Trophoblast cell (in vitro differentiated cells and primary cell): ENCODE measurements around the gene MUC5AC.

Source experiments
- DNase-seq, 2 donors: peaks; one replicate each; pipeline ENCODE4 v3.0.0-alpha.2; 2016
- H2AFZ ChIP-seq: 2 replicates; pipeline ENCODE4 v1.6.1; 2013; ENCODE audit warnings: low read length, moderate library complexity, mild to moderate bottlenecking; ENCODE audit not compliant: insufficient read depth, poor library complexity
- H2AK5ac ChIP-seq: 2 replicates; pipeline ENCODE4 v1.6.1; 2013; ENCODE audit warnings: mild to moderate bottlenecking, low read length
- H2BK120ac ChIP-seq: 2 replicates; pipeline ENCODE4 v1.6.1; 2013; ENCODE audit warnings: low read length, mild to moderate bottlenecking, moderate library complexity; ENCODE audit not compliant: insufficient read depth, poor library complexity
- H2BK12ac ChIP-seq: 2 replicates; pipeline ENCODE4 v1.6.1; 2013; ENCODE audit warnings: mild to moderate bottlenecking, low read length, moderate library complexity
- H2BK5ac ChIP-seq: 2 replicates; pipeline ENCODE4 v1.6.1; 2013; ENCODE audit warnings: low read length, low read depth, moderate library complexity, mild to moderate bottlenecking; ENCODE audit not compliant: poor library complexity
- H3K14ac ChIP-seq: 2 replicates; pipeline ENCODE4 v1.6.1; 2013; ENCODE audit warnings: mild to moderate bottlenecking, low read length
- H3K18ac ChIP-seq: 2 replicates; pipeline ENCODE4 v1.6.1; 2013; ENCODE audit warnings: mild to moderate bottlenecking, low read length
- H3K23ac ChIP-seq: 2 replicates; pipeline ENCODE4 v1.6.1; 2013; ENCODE audit warnings: low read length
- H3K27ac ChIP-seq: 2 replicates; pipeline ENCODE4 v1.5.1; 2013; ENCODE audit warnings: low read depth, mild to moderate bottlenecking, inconsistent platforms, low read length, moderate library complexity
- H3K27me3 ChIP-seq: 2 replicates; pipeline ENCODE4 v1.6.1; 2013; ENCODE audit warnings: inconsistent platforms, mild to moderate bottlenecking, low read length, moderate library complexity; ENCODE audit not compliant: insufficient read depth
- H3K36me3 ChIP-seq, 2 experiments: 1 replicate in 1 of 2; 2 replicates in 1 of 2; pipeline ENCODE4 v1.6.1; 2013; ENCODE audit warnings: low read length in 2 of 2, mild to moderate bottlenecking in 2 of 2, moderate library complexity in 1 of 2; ENCODE audit not compliant: insufficient read depth in 2 of 2, control insufficient read depth in 1 of 2
- H3K4ac ChIP-seq: 2 replicates; pipeline ENCODE4 v1.6.1; 2013; ENCODE audit warnings: low read depth, mild to moderate bottlenecking, low read length, moderate library complexity
- H3K4me1 ChIP-seq, 2 experiments: 1 replicate in 1 of 2; 2 replicates in 1 of 2; pipeline ENCODE4 v1.6.1; 2013; ENCODE audit warnings: low read length in 2 of 2, mild to moderate bottlenecking in 2 of 2, moderate library complexity in 1 of 2; ENCODE audit not compliant: insufficient read depth in 2 of 2, control insufficient read depth in 1 of 2
- H3K4me2 ChIP-seq: 2 replicates; pipeline ENCODE4 v1.6.1; 2013; ENCODE audit warnings: inconsistent platforms, mild to moderate bottlenecking, low read length, moderate library complexity
- H3K4me3 ChIP-seq: 2 replicates; pipeline ENCODE4 v1.5.1; 2013; ENCODE audit warnings: mild to moderate bottlenecking, low read depth, low read length, inconsistent platforms
- H3K79me1 ChIP-seq: one replicate; pipeline ENCODE4 v1.6.1; 2013; ENCODE audit warnings: low read length
- H3K79me2 ChIP-seq: 2 replicates; pipeline ENCODE4 v1.6.1; 2013; ENCODE audit warnings: low read length, mild to moderate bottlenecking; ENCODE audit not compliant: control insufficient read depth, insufficient read depth, poor library complexity
- H3K9ac ChIP-seq: 2 replicates; pipeline ENCODE4 v1.6.1; 2013; ENCODE audit warnings: mild to moderate bottlenecking, low read length
- H3K9me3 ChIP-seq: 2 replicates; pipeline ENCODE4 v1.6.1; 2013; ENCODE audit warnings: low read depth, mild to moderate bottlenecking, control low read depth, inconsistent platforms, low read length; ENCODE audit not compliant: insufficient read depth
- H4K12ac ChIP-seq: 2 replicates; pipeline ENCODE4 v1.6.1; 2013; ENCODE audit warnings: low read depth, mild to moderate bottlenecking, low read length, moderate library complexity
- H4K8ac ChIP-seq: 2 replicates; pipeline ENCODE4 v1.6.1; 2013; ENCODE audit warnings: low read depth, mild to moderate bottlenecking, low read length, moderate library complexity
- H4K91ac ChIP-seq: one replicate; pipeline ENCODE4 v1.6.1; 2013; ENCODE audit warnings: low read depth, mild to moderate bottlenecking, low read length, moderate library complexity
- WGBS: extraction: QIAGEN DNeasy Blood & Tissue Kit; methylation state at CpG from one replicate; pipeline ENCODE4 v1.1.7; 2013; ENCODE audit warnings: missing lambda C conversion rate; ENCODE audit not compliant: insufficient read length, insufficient coverage; ENCODE audit errors: extremely low coverage; 5-methylcytosine and 5-hydroxymethylcytosine counted together

Gene MUC5AC

DNA sequence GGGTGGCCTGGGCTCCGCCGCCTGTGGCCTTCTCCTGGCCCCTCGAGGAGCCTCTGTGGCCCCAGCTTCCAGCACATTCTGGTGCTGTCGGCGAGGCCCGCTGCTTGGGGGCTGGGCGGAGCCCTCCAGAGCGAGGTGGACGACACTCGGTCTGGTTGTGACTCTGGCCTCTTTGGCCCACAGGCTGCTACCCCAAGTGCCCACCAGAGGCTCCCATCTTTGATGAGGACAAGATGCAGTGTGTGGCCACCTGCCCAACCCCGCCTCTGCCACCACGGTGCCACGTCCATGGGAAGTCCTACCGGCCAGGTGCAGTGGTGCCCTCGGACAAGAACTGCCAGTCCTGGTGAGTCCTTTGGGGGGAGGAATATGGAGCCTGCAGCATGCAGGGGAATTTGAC, 22.4 kb downstream of the MUC5AC start:
- Histone ChIP-seq H2BK5ac (no peak overlapping the region), H3K36me3 (no peaks in the 10 kb centered on the region), H3K4me2 (no peak overlapping the region), H2AK5ac (no peak overlapping the region), H4K12ac (no peak overlapping the region), H2BK12ac (no peak overlapping the region), H3K4me1 (no peaks in the 10 kb centered on the region), H3K4ac (no peak overlapping the region), H3K9ac (no peak overlapping the region), H3K18ac (no peak overlapping the region), H3K23ac (no peak overlapping the region), H3K4me3 (no peak overlapping the region), H4K91ac (no peak overlapping the region), H2BK120ac (no peak overlapping the region), H4K8ac (no peak overlapping the region), H2AFZ (no peak overlapping the region), H3K9me3 (peaks cover 79% of the 10 kb centered on the region), H3K14ac (no peak overlapping the region), H3K79me1 (no peaks in the 10 kb centered on the region), H3K79me2 (no peaks in the 10 kb centered on the region), H3K27ac (no peak overlapping the region), H3K27me3 (no peaks in the 10 kb centered on the region)
- no CpG with 5 or more reads among the region's 15 CpGs for WGBS
- no peak for DNase-seq

- H4K8ac ChIP-seq = no peak overlapping the region
- no peak for DNase-seq
- WGBS = no CpG with 5 or more reads among the region's 29 CpGs
Measured at GRCh38 chr11:1180947-1181391, 23.2 kb downstream of the MUC5AC start.

DNA sequence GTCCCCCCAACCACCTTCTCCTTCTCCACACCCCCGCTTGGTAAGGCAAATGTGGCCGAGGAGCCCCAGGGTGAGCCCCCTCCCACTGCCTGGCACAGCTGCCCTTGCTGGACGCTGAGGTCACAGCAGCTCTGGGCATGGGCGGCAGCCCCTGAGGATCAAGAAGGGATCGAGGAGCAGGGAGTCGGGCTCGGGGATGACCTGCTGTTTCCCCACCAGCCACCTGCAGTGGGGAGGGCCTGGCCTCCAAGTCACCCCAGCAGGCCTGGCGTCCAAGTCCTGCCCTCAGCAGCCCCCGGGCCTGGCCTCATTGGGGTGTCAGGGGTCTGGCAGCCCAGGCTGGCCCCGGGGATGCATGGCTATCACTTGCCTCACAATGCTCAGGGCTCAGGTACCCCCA, 23.7 kb downstream of the MUC5AC start:
- Histone ChIP-seq H3K14ac (no peak overlapping the region), H2AK5ac (no peak overlapping the region), H4K12ac (no peak overlapping the region), H3K79me2 (no peaks in the 10 kb centered on the region), H3K4me3 (no peak overlapping the region), H3K23ac (no peak overlapping the region), H2BK120ac (no peak overlapping the region), H3K4me2 (no peak overlapping the region), H3K4ac (no peak overlapping the region), H3K9ac (no peak overlapping the region), H3K79me1 (no peaks in the 10 kb centered on the region), H4K8ac (no peak overlapping the region), H3K27ac (no peak overlapping the region), H3K4me1 (no peaks in the 10 kb centered on the region), H3K9me3 (peaks cover 79% of the 10 kb centered on the region), H2AFZ (no peak overlapping the region), H4K91ac (no peak overlapping the region), H3K18ac (no peak overlapping the region), H2BK5ac (no peak overlapping the region), H2BK12ac (no peak overlapping the region), H3K27me3 (no peaks in the 10 kb centered on the region), H3K36me3 (peaks cover 0 to 2% of the 10 kb centered on the region in 2 experiments)
- DNase-seq = no peak
- no CpG with 5 or more reads among the region's 10 CpGs for WGBS

More at GRCh38 chr11:1180947-1181391, 23.2 kb downstream of the MUC5AC start:
- Histone ChIP-seq H3K79me1 (no peaks in the 10 kb centered on the region), H4K12ac (no peak overlapping the region), H2BK5ac (no peak overlapping the region), H3K14ac (no peak overlapping the region), H4K91ac (no peak overlapping the region), H3K9me3 (peaks cover 80% of the 10 kb centered on the region), H2BK120ac (no peak overlapping the region), H3K4me2 (no peak overlapping the region), H3K27me3 (no peaks in the 10 kb centered on the region), H2BK12ac (no peak overlapping the region), H3K23ac (no peak overlapping the region), H3K9ac (no peak overlapping the region), H3K4me3 (no peak overlapping the region), H3K4me1 (no peaks in the 10 kb centered on the region), H3K79me2 (no peaks in the 10 kb centered on the region), H2AFZ (no peak overlapping the region), H3K27ac (no peak overlapping the region), H2AK5ac (no peak overlapping the region), H3K36me3 (peaks cover 0 to 2% of the 10 kb centered on the region in 2 experiments), H3K4ac (no peak overlapping the region), H3K18ac (no peak overlapping the region)

- no peak overlapping the region for H3K4me2 ChIP-seq
- no peak overlapping the region for H3K9ac ChIP-seq
- WGBS = no CpG with 5 or more reads among the region's 41 CpGs
- peak overlapping the region; percentile 53 for H3K4me3 ChIP-seq
- no peak overlapping the region for H2BK5ac ChIP-seq
- H3K14ac ChIP-seq = no peak overlapping the region
- DNase-seq = no peak
- H3K27me3 ChIP-seq = no peaks in the 10 kb centered on the region
- no peak overlapping the region for H4K12ac ChIP-seq
- H3K4ac ChIP-seq = no peak overlapping the region
- no peak overlapping the region for H4K91ac ChIP-seq
- H3K79me1 ChIP-seq = no peaks in the 10 kb centered on the region
- no peak overlapping the region for H2BK120ac ChIP-seq
- H2AK5ac ChIP-seq = no peak overlapping the region
- H3K9me3 ChIP-seq = peaks cover 78% of the 10 kb centered on the region
- H3K36me3 ChIP-seq = peaks cover 0 to 2% of the 10 kb centered on the region in 2 experiments
- no peak overlapping the region for H2BK12ac ChIP-seq
- no peak overlapping the region for H3K27ac ChIP-seq
- no peak overlapping the region for H4K8ac ChIP-seq
- H3K79me2 ChIP-seq = no peaks in the 10 kb centered on the region
- no peak overlapping the region for H2AFZ ChIP-seq
- H3K18ac ChIP-seq = no peak overlapping the region
- no peak overlapping the region for H3K23ac ChIP-seq
- no peaks in the 10 kb centered on the region for H3K4me1 ChIP-seq
Measured at GRCh38 chr11:1181853-1182535, 24.2 kb downstream of the MUC5AC start.
